ENCODE data around the gene CORO2B.
"Not testable (repeated sequence)": the region's sequence is repeated elsewhere in the genome, so short reads cannot be mapped to it uniquely, and the experiment has no call there.

The CORO2B gene

GRCh38 chr15:68677996-68678395 lies 99.2 kb downstream of the CORO2B start:
- H3K4me3 ChIP-seq (ENCODE audit: low read depth, low read length), result no peak overlapping the region
- TF ChIP-seq, protein P1, sequence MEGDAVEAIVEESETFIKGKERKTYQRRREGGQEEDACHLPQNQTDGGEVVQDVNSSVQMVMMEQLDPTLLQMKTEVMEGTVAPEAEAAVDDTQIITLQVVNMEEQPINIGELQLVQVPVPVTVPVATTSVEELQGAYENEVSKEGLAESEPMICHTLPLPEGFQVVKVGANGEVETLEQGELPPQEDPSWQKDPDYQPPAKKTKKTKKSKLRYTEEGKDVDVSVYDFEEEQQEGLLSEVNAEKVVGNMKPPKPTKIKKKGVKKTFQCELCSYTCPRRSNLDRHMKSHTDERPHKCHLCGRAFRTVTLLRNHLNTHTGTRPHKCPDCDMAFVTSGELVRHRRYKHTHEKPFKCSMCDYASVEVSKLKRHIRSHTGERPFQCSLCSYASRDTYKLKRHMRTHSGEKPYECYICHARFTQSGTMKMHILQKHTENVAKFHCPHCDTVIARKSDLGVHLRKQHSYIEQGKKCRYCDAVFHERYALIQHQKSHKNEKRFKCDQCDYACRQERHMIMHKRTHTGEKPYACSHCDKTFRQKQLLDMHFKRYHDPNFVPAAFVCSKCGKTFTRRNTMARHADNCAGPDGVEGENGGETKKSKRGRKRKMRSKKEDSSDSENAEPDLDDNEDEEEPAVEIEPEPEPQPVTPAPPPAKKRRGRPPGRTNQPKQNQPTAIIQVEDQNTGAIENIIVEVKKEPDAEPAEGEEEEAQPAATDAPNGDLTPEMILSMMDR (IDR thresholded peaks at IDR 0.05; ENCODE audit: low read depth, low read length), result no peak

GRCh38 chr15:68678746-68679145 lies 100.0 kb downstream of the CORO2B start:
- TF ChIP-seq, protein P1 (IDR thresholded peaks at IDR 0.05; ENCODE audit: low read depth, low read length), result no peak
- H3K4me3 ChIP-seq (ENCODE audit: low read depth, low read length), result no peak overlapping the region

DNA sequence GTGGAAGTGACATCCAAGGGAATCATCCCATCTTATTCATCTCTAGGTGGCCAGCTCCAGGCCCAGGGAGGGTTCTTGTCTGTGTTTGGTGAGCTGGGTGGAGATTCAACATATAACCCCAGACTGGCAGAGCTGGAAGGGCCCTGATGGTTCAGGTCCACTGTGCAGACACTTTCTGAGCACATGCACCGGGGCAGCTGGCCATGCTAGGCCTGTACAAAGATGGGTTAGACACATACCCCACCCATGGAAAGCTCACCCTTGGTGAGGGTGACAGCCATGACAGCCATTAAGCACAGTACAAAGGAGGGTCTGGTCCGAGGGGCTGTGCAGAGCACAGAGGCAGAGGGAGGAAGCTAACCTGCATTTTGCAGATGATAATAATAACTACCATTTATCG lies 100.4 kb downstream of the CORO2B start:
- no peak overlapping the region for H3K4me3 ChIP-seq (ENCODE audit: low read depth, low read length)
- TF ChIP-seq, protein P1 (IDR thresholded peaks at IDR 0.05; ENCODE audit: low read depth, low read length), result no peak

GRCh38 chr15:68679961-68680371 lies 101.2 kb downstream of the CORO2B start:
- H3K4me3 ChIP-seq (ENCODE audit: low read depth, low read length), result no peak overlapping the region
- TF ChIP-seq, protein P1 (IDR thresholded peaks at IDR 0.05; ENCODE audit: low read depth, low read length), result no peak

GRCh38 chr15:68680756-68681155 lies 102.0 kb downstream of the CORO2B start:
- not testable (repeated sequence) for H3K4me3 ChIP-seq (ENCODE audit: low read depth, low read length)

DNA sequence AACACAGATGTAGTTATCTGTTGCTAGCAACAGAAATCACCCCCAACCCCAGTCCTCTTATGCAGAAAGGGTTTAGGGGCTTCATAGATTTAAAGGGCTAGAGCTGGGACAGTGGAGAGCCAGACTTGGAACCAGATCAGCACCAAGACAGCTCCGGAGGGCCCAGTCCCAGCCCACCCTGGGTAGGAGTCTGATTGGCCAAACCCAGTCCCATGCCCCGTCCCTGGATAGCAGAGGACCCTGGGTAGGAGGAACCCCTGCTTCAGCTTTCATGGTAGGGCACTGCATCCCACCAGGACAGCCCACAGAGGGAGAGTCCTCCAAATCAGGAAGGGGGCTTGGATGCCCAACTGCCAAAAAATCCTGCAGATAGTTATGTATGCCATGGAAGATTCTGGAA lies 103.0 kb downstream of the CORO2B start:
- no peak overlapping the region for H3K4me3 ChIP-seq (ENCODE audit: low read depth, low read length)
- TF ChIP-seq, protein P1 (IDR thresholded peaks at IDR 0.05; ENCODE audit: low read depth, low read length), result no peak

GRCh38 chr15:68682330-68682729 lies 103.5 kb downstream of the CORO2B start:
- TF ChIP-seq, protein P1 (IDR thresholded peaks at IDR 0.05; ENCODE audit: low read depth, low read length), result no peak
- H3K4me3 ChIP-seq (ENCODE audit: low read depth, low read length), result no peak overlapping the region

- no peak overlapping the region for H3K4me3 ChIP-seq (ENCODE audit: low read depth, low read length)
- TF ChIP-seq, protein P1 (IDR thresholded peaks at IDR 0.05; ENCODE audit: low read depth, low read length), result no peak
These were observed 104.2 kb downstream of the CORO2B start for GRCh38 chr15:68683026-68683425.

All from WI38 (cell line).